Measurements from ENCODE around the gene FAM13C.

GRCh38 chr10:59319854-59320253, 42.5 kb downstream of the FAM13C start:
- no peak for TF ChIP-seq CTCF (IDR thresholded peaks at IDR 0.05)
- TF ChIP-seq ELK1 (IDR thresholded peaks at IDR 0.05; ENCODE audit: low read depth, low read length), result no peak
- TF ChIP-seq GATA3 (IDR thresholded peaks at IDR 0.05; ENCODE audit: borderline replicate concordance), result no peak
- TF ChIP-seq POLR2A (IDR thresholded peaks at IDR 0.05; ENCODE audit: low read length), result no peak
- TF ChIP-seq REST (IDR thresholded peaks at IDR 0.05), result no peak
- TF ChIP-seq KDM5A (IDR thresholded peaks at IDR 0.05), result no peak
- no peak for TF ChIP-seq ZNF302 (CRISPR knock-in tag; IDR thresholded peaks at IDR 0.05)
- TF ChIP-seq ZC3H11A (IDR thresholded peaks at IDR 0.05), result no peak
- no peak for TF ChIP-seq PBX3 (IDR thresholded peaks at IDR 0.05)
- no peak for TF ChIP-seq MAZ (IDR thresholded peaks at IDR 0.05; ENCODE audit: borderline replicate concordance, low read depth, low read length)
- no peak for TF ChIP-seq RAD21 (conservative IDR thresholded peaks at IDR 0.05 in 1 of 2, IDR thresholded peaks at IDR 0.05 in 1 of 2)
- TF ChIP-seq PHF8 (IDR thresholded peaks at IDR 0.05; ENCODE audit: borderline replicate concordance, low read depth), result no peak
